GM18520 (cell line): ENCODE results near the gene SYPL2.

Experiments used
- ATAC-seq: cut with Tn5 transposase; IDR thresholded peaks from one replicate; pipeline ENCODE4 v1.9.1; 2021; ENCODE audit not compliant: unreplicated experiment

SYPL2 gene

DNA sequence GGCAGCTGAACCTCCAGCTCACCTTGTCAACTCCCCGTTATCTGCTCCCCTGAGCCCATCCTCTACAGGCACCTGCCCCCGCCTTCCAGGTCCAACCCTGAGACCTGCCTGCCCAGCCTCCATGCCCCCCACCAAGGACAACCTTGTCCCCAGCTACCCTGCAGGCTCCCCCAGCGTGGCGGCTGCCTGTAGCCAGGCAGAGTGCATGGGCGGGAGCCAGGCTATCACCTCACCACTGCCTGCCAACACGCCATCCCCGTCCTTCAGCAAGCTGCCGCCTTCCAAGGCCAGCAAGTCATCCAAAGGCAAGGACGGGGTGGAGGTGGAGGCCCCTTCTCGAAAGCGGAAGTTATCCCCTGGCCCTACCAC lies 24.6 kb downstream of the SYPL2 start:
- no peak for ATAC-seq

DNA sequence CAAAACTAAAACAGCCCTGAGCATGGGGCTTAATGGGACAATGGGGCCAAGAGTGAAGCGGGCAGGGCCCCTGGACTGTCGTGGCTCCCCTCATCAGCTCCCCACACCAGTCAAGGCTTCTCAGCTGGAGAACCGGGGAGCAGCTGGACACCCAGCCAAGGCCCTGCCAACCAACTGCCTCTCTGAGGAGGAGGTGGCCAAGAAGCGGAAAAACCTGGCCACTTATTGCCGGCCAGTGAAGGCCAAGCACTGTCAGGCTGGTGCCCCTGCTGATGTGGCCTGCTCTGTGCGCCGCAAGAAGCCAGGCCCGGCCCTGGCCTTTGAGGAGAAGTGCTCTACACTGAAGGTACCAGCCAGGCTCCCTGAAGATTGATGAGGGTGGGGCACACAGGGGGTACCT lies 25.0 kb downstream of the SYPL2 start:
- no peak for ATAC-seq

GRCh38 chr1:109492779-109493178 lies 26.4 kb downstream of the SYPL2 start:
- no peak for ATAC-seq

GRCh38 chr1:109493227-109493626 lies 26.9 kb downstream of the SYPL2 start:
- no peak for ATAC-seq

DNA sequence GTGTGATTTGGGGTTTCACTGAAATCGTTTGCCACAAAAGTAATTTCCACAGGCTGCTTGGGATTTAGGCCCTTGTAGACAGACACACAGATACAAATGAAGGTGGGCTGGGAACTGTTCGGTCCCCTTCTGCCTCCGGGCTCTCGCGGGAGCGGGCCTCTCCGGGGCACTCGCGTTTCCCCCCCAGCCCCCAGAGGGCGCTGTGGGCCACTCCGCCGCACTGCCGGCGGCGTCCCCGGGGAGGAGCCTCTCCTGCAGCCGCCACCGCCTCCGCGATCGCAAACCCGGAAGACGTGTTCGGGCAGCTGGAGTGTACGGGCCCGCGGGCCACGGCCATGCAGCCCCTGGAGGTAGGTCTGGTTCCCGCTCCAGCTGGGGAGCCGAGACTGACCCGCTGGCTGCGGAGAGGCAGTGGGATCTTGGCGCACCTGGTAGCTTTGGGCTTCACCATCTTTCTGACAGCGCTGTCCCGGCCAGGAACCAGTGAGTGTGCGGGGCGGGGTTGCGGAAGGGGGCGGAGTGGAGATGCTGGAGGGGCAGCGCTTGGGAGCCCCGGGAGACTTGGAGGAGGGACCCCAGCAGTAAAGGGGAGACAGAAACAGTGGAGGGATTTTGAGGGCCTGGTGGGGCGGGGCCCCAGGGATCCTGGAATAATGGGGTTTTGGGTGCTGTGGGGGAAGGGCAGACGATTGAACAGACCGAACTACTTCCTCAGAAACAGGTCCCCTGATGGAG lies 27.6 kb downstream of the SYPL2 start, which contains the start of gene CYB561D1:
Gene CYB561D1, plus strand, starts transcription at position 290 of the 735 bp plus-strand sequence. Its CDS starts 46 bp downstream, at position 336.
- ATAC-seq, result peak; percentile 81

DNA sequence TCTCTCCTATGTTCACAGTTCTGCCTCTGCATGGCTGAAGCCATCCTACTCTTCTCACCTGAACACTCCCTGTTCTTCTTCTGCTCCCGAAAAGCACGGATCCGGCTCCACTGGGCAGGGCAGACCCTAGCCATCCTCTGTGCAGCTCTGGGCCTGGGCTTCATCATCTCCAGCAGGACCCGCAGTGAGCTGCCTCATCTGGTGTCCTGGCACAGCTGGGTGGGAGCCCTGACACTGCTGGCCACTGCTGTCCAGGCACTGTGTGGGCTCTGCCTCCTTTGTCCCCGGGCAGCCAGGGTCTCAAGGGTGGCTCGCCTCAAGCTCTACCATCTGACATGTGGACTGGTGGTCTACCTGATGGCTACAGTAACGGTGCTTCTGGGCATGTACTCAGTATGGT lies 29.4 kb downstream of the SYPL2 start:
- ATAC-seq, result no peak

DNA sequence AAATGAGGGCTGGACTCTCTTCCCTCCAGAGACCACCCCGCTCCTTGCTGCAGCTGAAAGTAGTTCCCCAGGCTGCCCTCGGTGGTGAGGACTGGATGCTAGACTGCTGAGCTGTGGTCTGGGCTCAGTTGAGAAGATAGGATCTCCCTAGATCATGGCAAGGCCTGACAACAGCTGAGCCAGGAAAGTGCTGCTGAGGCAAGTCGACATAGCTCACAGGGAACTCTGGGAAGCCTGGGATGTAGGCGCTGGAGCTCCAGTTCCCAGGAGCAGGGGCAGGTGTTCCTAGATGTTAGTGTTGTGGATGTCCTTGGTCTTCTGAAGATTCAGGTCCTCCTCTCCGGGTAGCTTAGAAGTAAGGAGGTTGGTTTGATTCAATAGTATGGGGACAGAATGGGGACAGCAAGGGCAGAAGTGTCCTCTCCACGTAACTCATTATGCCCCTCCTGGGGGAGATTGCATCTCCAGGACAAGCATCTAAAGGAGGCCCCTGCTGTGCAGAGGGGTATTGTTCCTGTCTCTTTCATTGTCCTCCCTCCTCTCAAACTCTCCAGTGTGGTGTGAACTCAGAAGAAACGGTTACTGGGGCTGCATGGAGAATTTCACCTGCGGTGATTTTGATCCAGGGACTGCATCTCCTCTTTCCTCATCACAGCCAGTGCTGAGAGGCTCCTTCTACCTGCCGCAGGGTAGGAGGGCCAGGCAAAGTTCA lies 31.3 kb downstream of the SYPL2 start:
- no peak for ATAC-seq

GRCh38 chr1:109498161-109498801 lies 31.9 kb downstream of the SYPL2 start:
- no peak for ATAC-seq

DNA sequence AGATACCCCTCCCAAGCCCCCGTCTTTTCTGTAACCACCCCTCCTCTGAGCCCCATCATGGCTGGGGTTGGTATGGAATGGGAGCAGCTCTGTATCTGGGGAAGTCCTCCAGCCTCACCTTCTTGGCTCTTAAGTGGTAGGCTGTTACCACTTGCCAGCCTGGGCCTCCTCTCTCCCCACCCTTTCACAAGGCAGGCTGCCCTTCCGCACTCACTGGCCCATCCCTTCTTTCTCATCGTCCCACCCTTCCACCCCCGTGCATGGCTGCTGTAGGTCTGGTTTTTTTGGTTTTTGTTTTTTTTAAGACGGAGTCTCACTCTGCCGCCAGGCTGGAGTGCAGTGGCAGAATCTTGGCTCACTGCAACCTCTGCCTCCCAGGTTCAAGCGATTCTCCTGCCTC lies 32.7 kb downstream of the SYPL2 start:
- no peak for ATAC-seq

DNA sequence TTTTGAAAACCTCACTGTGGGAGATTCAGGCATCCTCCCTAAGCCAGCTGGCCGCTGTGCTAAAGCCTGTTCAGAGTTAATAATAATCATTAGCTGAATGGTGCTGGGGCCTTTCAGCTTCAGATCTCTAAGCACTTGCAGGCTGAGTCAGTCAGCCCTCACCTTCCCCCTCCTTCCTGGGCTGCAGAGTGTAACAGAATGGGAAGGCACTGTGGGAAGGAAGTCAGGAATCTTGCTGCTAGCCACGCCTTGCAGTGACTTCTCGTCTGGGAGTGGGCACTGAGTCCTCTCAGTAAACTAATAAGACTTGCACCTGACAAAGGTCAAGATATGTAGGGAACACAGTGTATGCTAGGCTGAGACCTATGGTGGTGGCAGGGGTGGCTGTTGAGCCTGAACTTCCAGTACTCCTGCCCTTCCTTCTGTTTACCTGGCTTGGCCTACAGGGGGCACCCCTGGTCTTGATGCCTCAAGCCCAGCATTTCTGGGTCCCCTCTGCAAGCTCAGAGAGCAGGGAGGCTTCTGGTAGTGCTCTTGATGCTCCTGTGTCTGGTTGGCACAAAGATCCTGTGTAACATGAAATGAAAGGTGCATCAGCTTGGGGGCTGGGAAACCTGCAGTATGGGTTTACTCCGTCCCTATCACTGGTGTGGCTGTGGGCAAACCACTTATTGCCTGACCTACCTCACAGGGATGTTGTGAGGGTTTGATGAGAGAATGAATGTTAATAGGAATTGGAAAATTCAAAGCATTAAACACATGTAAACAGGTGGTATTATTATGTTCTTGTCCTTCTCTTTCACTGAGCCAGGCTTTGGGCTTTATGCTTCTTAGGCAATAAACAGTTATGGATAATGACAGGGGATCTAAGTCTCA lies 33.6 kb downstream of the SYPL2 start:
- no peak for ATAC-seq

GRCh38 chr1:109500941-109501381 lies 34.6 kb downstream of the SYPL2 start:
- ATAC-seq, result no peak

GRCh38 chr1:109501644-109502363 lies 35.5 kb downstream of the SYPL2 start:
- no peak for ATAC-seq

GRCh38 chr1:109502364-109502851 lies 36.1 kb downstream of the SYPL2 start:
- ATAC-seq, result no peak

DNA sequence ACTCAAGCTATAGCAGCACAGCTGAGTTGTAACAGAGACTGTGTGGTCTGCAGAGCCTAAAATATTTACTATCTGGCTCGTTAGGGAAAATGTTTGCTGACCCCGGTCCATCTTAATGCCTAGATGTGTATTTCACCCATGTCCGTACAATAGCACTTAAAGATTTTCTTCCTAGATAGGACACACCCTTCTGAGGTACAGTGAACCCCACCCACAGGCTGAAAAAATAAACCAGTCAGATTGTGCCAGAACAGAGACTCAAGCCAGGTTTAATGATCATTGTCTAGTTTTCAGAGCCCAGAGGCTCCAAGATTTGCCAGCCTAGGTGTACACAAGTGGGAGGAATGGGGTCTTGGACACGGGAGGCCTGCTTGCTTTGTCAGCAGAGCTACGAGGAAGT lies 37.6 kb downstream of the SYPL2 start:
- no peak for ATAC-seq

DNA sequence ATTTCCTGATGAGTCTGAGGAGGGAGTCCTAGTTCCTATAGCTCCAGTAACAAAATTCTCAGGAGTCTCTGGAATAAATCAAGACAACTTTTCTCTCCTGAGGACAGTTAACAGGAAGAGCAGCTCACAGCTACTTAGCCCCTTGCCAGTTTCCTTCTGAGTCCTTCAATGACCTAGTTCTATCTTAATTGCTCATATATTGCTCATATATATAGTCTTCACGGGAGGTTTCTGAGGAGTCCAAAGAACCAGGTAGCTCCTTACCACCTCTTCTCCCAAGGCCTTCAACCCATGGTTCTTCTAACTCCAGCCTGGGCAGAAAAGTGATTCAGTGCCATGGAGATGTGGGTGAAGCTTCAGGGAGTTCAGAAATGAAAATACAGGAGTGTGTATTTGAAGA lies 38.6 kb downstream of the SYPL2 start:
- ATAC-seq, result no peak

GRCh38 chr1:109508001-109508872 lies 41.9 kb downstream of the SYPL2 start:
- ATAC-seq, result no peak

DNA sequence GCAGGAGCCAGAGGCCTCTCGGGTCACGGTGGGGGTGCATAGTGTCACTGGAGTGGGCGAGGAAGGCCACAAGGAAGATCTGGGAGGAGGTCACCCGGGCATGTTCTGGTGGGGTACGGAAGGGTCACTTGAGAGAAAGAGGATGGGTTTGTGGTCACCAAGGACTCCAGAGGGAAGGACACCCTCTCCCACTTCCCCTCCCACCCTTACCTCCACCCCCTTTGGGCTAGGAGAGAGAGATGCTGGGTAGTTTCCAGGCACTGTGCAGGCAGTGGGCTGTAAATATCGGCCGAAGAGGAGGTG lies 42.5 kb downstream of the SYPL2 start:
- no peak for ATAC-seq

DNA sequence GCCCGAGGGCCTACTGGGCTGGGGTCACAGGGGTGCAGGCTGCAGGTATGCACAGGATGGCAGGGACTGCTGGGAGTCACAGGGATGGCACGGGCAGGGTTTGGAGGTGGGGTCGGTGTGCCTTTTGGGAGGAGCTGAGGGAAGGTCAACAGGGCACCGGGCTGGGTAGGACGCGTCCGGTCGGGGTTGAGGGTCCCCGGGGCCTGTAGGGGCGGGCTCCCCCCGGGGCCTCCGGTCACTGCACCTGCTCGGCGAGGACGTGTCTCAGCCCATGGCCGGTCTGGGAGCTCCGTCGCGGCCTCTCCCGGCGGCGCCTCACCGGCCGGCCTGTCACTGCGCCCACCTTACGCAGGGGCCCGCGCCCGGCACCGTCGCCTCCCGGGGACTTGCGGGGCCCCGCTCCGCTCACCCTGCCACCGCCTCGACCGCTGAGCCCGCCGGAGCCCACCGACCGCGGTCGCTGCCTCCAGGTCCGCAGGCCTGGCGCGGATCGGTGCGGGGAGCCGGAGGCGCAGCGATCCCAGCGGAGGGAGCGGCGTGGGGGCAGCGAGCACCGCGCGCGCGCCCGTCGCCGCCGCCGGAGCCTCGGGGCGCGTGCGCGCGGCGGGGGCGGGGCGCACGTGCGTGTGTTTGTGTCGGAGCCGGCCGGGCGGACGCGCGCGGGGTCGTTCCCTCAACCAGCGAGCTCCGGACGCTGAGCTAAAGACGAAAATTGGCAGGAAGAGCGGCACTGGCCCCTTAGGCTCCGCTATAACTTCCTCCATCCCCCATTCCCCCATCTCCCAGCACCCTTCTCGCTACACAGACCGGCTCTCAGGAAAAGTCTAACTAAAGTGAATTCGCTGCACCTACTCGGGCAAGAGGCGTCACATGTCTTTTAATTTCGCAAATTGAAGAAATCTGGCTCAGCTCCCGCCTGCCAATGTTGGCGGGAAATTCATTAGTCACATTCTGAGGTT lies 43.1 kb downstream of the SYPL2 start, which contains the start of gene AMIGO1:
Gene AMIGO1, minus strand, starts transcription at position 552 of the 959 bp plus-strand sequence. CDS start 815 bp downstream, outside the sequence.
- no peak for ATAC-seq
